ENCODE data around the gene PEX11B.

- TF ChIP-seq, protein P1, sequence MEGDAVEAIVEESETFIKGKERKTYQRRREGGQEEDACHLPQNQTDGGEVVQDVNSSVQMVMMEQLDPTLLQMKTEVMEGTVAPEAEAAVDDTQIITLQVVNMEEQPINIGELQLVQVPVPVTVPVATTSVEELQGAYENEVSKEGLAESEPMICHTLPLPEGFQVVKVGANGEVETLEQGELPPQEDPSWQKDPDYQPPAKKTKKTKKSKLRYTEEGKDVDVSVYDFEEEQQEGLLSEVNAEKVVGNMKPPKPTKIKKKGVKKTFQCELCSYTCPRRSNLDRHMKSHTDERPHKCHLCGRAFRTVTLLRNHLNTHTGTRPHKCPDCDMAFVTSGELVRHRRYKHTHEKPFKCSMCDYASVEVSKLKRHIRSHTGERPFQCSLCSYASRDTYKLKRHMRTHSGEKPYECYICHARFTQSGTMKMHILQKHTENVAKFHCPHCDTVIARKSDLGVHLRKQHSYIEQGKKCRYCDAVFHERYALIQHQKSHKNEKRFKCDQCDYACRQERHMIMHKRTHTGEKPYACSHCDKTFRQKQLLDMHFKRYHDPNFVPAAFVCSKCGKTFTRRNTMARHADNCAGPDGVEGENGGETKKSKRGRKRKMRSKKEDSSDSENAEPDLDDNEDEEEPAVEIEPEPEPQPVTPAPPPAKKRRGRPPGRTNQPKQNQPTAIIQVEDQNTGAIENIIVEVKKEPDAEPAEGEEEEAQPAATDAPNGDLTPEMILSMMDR (conservative IDR thresholded peaks at IDR 0.05; ENCODE audit: low read depth, low read length), result no peak
- TF ChIP-seq EZH2 (IDR thresholded peaks at IDR 0.05; ENCODE audit: borderline replicate concordance, low read depth, low read length, poor library complexity, severe bottlenecking), result no peak
Measured at GRCh38 chr1:145863282-145864018, 55.1 kb downstream of the PEX11B start.
